Ramos (cell line): ENCODE results near the gene CFB.
"Not testable (repeated sequence)": the region's sequence is repeated elsewhere in the genome, so short reads cannot be mapped to it uniquely, and the experiment has no call there.

Experiments
- in situ Hi-C: fragments of 300-500 bp; cut with MboI; formaldehyde crosslinking; loops from one replicate; pipeline ENCODE4 v1.14.3; 2022; ENCODE audit warnings: low sequenced_read_pairs; ENCODE audit not compliant: unreplicated experiment

CFB gene

DNA sequence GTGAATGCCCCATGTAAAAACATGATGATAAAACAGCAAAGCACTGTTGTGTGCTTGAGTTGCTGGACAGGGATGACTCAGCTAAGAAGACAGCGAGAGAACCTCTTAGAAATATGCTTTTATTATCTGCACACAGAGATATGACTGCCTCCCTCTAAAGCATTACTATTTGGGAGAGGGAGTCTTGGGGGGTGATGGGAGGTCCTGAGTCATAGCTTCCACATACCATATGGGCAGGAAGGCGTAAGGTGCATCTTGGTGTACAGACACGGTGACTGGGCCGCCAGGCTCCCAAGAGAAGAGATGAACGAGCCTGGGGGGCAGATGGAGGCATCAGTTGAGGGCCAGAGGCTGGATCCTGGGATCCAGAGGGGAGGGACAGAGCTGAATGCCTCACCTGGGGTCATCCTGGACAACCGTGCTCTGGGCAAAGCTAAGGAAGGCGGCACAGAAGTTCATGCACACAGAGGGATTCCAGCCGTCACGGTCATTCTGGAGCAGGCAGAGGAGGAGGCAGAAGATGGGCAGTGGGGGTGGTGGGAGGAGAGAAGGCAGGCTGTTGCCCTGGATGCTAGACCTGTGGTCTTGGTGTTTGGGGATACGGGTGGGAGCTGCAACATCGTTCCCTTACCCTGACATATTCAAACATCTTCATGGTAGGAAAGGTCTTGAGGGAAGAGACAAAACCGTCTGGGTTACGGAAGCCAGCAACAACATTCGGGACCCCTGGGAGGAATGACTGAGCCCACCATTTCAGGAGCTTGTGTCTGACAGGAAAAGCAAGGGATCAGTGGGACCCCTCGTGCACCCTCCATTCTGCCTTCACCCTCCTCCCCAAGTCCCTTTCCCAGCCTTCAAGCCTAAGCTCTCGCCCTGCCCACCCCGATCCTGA lies 24.1 kb downstream of the CFB start:
- in situ Hi-C loops = no loop called here

DNA sequence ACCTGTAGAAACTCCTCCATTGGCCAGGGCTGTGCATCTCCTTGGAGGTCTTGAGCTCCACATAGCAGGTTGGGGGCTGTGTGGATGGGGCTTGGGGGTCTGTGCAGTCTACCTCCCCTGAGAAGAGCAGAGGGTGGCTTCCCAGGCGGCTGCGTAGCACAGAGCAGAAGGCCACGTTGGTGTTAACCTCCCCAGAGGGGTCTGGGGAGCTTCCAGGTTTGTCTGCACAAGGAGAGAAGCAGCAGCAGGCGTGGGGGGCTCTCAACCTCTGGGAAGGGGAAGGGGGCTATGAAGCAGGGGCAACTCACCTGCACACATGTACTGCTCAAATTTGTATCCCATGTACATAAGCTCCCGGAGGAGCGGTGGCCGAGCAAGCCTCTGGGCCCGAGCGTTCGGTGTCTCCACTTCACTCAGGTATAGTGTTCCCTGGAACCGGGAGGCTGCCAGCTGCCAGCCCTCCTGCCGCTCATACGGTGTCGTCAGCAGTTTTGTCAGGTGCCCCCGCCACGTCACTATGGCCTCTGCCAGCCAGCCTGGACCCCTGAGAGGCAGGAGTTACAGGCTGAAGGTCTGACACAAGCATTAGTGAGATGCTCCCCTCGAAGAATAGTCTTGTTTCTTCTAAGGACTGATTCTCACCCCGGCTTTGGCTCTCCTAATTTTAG lies 24.8 kb downstream of the CFB start:
- in situ Hi-C loops = no loop called here

- in situ Hi-C loops = no loop called here
These were observed 25.5 kb downstream of the CFB start for GRCh38 chr6:31971279-31971992.

DNA sequence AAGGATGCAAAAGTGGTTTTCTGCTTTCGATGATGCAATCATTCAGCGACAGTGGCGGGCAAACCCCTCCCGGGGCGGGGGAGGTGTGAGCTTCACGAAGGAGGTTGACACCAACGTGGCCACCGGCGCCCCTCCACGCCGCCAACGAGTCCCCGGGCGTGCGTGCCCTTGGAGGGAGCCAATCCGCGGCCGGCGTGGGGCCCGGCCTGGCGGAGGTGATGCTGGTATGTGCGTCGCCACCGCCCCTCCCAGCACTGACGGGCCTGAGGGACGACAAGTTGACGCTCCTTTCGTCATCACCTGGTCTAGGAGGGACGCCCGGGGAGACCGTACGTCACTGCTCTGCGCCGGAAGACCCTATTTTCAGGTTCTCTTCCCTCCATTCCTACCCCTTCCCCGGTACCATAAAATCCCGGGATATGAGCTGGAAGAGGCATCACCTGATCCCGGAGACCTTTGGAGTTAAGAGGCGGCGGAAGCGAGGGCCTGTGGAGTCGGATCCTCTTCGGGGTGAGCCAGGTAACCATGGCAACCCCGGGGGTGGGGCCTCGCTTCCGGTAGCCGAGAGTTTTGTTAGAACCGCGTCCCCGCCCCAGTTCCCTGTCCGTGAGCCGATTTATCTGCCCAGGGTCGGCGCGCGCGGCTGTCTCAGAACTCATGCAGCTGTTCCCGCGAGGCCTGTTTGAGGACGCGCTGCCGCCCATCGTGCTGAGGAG lies 26.3 kb downstream of the CFB start, which contains the start of gene DXO:
Gene DXO, minus strand, starts transcription at position 146 of the 716 bp plus-strand sequence. CDS start 463 bp downstream, outside the sequence.
- in situ Hi-C loops = no loop called here

DNA sequence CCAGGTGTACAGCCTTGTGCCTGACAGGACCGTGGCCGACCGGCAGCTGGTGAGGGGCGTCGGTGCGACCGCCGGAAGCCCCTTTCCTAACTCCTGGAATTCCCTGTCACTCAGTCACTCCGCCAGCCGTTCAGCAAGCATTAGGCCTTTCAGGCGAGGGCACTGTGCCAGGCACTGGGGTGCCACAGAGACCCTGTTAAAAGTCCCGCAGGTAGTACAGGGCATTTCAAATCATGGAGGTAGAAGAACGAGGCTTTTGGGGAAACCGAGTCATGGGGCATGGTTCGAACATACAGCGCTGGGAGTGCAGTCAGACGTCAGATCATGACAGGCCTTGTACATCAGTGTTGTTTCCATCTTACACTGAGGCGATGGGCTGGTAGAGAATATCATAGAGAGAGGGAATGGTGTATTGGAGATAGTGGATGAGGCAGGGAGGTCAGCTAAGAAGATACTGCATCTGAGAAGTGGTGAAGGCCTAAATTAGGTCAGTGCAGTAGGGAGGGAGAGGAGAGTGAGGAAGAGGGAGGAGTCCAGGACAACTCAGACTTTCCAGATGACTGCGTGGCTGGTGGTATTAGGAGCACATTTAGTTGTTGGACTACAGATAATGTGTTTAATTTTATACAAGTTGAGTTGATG lies 26.9 kb downstream of the CFB start:
- in situ Hi-C loops = no loop called here

- in situ Hi-C loops = not testable (repeated sequence)
These were observed 30.2 kb downstream of the CFB start for GRCh38 chr6:31976065-31976464.

GRCh38 chr6:31977816-31978431 lies 32.0 kb downstream of the CFB start:
- in situ Hi-C loops = no loop called here

DNA sequence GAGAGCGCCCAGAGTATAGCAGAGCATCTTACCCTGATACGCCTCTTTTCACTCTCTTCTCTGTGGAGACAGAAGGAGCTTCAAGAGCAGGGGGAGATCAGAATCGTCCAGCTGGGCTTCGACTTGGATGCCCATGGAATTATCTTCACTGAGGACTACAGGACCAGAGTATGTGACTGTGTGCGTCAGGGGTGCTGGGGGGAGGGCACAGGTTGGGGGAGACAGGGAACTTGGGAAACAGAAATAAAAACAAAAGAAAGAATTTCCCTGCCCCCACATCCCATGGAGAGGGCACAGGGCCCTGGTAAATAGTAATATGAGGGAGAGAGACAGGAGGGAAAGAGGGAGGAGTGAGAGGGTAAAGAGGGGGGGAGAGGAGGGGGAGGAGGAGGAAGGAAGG lies 32.9 kb downstream of the CFB start:
- in situ Hi-C loops = no loop called here

DNA sequence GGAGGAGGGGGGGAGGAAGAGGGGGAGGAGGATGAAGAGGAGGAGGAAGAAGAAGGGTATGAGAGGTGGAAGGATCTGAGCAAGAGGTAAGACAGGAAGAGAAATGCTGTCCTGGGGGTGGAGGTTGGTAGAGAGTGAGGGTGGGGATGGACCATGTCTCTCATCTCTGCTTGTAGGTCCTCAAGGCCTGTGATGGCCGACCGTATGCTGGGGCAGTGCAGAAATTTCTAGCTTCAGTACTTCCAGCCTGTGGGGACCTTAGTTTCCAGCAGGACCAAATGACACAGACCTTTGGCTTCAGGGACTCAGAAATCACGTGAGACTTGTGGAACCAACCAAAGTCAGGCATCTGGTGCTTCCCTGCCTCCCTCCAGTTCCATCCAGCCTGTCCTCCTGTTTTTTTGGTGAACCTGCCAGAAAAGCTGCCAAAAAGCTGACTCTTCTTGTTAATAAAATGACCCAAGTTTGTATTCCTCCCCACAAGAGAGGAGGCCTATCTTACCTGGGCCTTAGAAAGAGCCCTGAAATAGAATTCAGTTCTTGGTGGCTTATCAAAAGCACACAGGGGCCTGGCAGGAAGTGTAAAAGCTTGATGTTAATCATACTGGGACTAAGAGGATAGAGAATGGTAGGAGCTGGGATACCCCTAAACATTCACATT lies 33.5 kb downstream of the CFB start:
- in situ Hi-C loops = no loop called here

DNA sequence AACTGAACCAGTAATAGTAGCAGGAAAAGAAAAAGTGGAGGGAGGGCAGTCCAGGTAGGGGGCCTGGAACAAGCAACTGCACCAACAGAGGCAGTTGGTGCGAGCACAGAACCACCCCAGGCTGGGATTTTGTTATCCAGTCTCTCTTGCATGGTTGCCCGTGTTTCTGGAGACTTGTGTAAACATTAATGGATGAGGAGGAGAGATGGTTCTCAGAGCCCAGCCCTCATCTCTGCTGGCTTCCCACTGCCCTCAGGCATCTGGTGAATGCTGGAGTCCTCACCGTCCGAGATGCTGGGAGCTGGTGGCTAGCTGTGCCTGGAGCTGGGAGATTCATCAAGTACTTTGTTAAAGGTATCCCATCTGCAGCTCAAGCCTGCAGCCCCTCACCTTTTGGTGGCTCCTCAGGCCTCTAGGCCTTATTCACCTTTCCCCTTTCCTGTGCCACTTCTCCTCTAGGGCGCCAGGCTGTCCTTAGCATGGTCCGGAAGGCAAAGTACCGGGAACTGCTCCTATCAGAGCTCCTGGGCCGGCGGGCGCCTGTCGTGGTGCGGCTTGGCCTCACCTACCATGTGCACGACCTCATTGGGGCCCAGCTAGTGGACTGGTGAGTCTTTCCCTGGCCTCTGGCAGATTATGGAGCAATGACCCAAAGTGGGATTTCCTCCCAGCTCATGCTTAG lies 34.4 kb downstream of the CFB start:
- in situ Hi-C loops = not testable (repeated sequence)

DNA sequence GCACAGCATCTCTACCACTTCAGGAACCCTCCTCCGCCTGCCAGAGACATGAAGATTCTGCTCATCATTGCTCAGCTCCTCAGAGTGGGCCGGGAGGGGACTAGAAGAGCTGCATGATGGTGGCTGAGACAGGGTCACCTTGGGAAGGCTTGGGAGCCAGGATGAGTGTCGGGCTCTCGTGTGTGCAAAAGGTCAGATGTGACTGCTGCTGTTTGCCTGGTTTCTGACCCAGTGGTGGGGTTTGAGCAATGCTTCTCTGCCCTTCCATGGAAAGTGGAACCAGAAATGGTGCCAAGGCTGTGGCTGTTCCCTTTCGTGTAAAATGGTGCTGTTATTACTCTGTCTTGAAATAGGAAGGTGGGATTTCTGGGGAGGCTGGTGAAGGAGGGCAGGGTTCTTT lies 35.1 kb downstream of the CFB start:
- in situ Hi-C loops = not testable (repeated sequence)

DNA sequence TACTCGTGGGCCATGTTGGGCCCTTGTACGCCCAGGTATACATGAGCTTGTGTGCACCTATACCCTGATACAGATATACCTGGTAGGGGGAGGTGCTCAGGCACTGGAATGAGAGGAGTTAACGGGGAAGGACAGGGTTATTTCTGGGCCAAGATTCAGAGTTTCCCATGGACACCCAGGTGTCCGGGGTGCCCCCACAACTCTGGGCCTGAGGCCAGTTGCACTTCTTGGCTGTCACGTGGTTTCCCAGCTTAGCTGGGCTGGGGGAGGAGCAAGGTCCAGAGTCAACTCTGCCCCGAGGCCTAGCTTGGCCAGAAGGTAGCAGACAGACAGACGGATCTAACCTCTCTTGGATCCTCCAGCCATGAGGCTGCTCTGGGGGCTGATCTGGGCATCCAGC lies 35.8 kb downstream of the CFB start, which contains the start of gene C4A:
Gene C4A, plus strand, starts transcription at position 314 of the 400 bp plus-strand sequence. Its CDS starts 51 bp downstream, at position 365.
- in situ Hi-C loops = not testable (repeated sequence)

GRCh38 chr6:31989363-31989762 lies 43.5 kb downstream of the CFB start:
- in situ Hi-C loops = not testable (repeated sequence)

DNA sequence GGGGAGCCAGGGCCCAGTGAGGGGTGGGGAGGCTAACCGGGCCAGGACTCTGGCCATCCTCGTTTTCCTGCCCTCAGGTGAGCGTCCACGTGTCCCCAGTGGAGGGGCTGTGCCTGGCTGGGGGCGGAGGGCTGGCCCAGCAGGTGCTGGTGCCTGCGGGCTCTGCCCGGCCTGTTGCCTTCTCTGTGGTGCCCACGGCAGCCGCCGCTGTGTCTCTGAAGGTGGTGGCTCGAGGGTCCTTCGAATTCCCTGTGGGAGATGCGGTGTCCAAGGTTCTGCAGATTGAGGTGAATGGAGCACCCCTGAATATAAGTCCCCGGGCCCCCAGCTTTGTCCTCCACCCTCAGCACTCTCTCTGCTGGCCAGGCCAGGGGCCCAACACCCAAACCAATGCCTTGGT lies 48.5 kb downstream of the CFB start:
- in situ Hi-C loops = not testable (repeated sequence)

DNA sequence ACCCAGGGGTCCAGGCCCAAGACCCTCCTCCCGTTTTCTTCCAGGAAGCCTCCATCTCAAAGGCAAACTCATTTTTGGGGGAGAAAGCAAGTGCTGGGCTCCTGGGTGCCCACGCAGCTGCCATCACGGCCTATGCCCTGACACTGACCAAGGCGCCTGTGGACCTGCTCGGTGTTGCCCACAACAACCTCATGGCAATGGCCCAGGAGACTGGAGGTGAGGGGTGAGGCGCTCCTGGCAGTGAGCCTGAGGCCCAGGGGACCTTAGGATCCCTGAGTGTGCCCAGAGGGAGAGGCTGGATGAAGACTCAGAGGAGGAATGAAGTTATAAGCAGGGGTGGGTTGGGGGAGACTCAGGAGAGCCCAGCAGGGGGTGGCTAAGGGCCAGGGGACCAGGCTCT lies 50.5 kb downstream of the CFB start:
- in situ Hi-C loops = not testable (repeated sequence)
